DND-41 (cell line): ENCODE data around the gene AP5B1.

Source experiments
- CTCF ChIP-seq: IDR thresholded peaks from 2 replicates; pipeline ENCODE4 v1.5.1; 2012; ENCODE audit warnings: borderline replicate concordance, low read length, moderate library complexity, mild to moderate bottlenecking; ENCODE audit not compliant: poor library complexity, severe bottlenecking; ENCODE audit errors: extremely low read depth
- EZH2 ChIP-seq: IDR thresholded peaks from 3 replicates; pipeline ENCODE4 v1.6.1; 2012; ENCODE audit warnings: borderline replicate concordance, low read depth, mild to moderate bottlenecking, moderate library complexity, low read length, inconsistent platforms; ENCODE audit not compliant: severe bottlenecking

- TF ChIP-seq EZH2 (no peak), CTCF (no peak)
These were observed 1.2 kb downstream of the AP5B1 start for GRCh38 chr11:65779669-65779918.
